Mucosa of descending colon (tissue), 3 donors: ENCODE data around the gene LAPTM5. TPM values are rescaled to one million over a fixed set of nuclear protein-coding genes. Genes with fewer than 3 reads are reported as not detected.
A peak's percentile ranks its signal among the peaks of the same experiment; 100 is the strongest.

ENCODE experiments used
- ATAC-seq: fragments of 200-7000 bp; cut with Tn5 transposase; one replicate; pipeline ENCODE4 v1.9.1; 2020; ENCODE audit warnings: mild to moderate bottlenecking, moderate library complexity
- DNase-seq, 3 donors: peaks; one replicate each; pipeline ENCODE4 v3.0.0-alpha.2; 2020
- H3K36me3 ChIP-seq: fragments of 200-600 bp; one replicate; pipeline ENCODE4 v1.8.0; 2021; ENCODE audit warnings: low read depth, mild to moderate bottlenecking
- H3K4me1 ChIP-seq: fragments of 200-600 bp; one replicate; pipeline ENCODE4 v1.8.0; 2021; ENCODE audit warnings: low read depth, mild to moderate bottlenecking
- H3K4me3 ChIP-seq: fragments of 200-600 bp; one replicate; pipeline ENCODE4 v1.8.0; 2021; ENCODE audit warnings: mild to moderate bottlenecking
- H3K9me3 ChIP-seq: fragments of 200-600 bp; one replicate; pipeline ENCODE4 v1.8.0; 2021; ENCODE audit warnings: mild to moderate bottlenecking
- intact Hi-C, 2 donors: fragments of 100-400 bp; cut with DNase I in 1 of 2; cut with micrococcal nuclease in 1 of 2; formaldehyde crosslinking; loops; one replicate each; pipeline versions ENCODE4 v1.11.0 to v1.11.1; 2022; cut with DNase I, micrococcal nuclease
- total RNA-seq, 3 donors: library from RNA; stranded (reverse); fragmentation: NEBNext Ultra II Directional in 2 of 3; extraction: Animal tissue kit (Norgen Biotek cat#: 25700) in 2 of 3; gene quantifications; one replicate each; pipeline versions ENCODE4 v1.2.1 to v1.2.4, GENCODE V29; 2021 to 2023
- TF ChIP-seq, protein P1 (sequence below): fragments of 200-600 bp; IDR thresholded peaks from one replicate; pipeline ENCODE4 v1.8.0; 2022; ENCODE audit warnings: antibody characterized with exemption, mild to moderate bottlenecking
- donor health status: DM: no; HTN: no; CAD: no; lungs with moderate emphysema.
- donor health status: DM: no; HTN: no; CAD: no.
- donor health status: DM: no; HTN: yes; CAD: no.

LAPTM5 gene
- total RNA-seq, 3 donors from 2014 or later: 24.1 to 71.1 (median 48.1) TPM

DNA sequence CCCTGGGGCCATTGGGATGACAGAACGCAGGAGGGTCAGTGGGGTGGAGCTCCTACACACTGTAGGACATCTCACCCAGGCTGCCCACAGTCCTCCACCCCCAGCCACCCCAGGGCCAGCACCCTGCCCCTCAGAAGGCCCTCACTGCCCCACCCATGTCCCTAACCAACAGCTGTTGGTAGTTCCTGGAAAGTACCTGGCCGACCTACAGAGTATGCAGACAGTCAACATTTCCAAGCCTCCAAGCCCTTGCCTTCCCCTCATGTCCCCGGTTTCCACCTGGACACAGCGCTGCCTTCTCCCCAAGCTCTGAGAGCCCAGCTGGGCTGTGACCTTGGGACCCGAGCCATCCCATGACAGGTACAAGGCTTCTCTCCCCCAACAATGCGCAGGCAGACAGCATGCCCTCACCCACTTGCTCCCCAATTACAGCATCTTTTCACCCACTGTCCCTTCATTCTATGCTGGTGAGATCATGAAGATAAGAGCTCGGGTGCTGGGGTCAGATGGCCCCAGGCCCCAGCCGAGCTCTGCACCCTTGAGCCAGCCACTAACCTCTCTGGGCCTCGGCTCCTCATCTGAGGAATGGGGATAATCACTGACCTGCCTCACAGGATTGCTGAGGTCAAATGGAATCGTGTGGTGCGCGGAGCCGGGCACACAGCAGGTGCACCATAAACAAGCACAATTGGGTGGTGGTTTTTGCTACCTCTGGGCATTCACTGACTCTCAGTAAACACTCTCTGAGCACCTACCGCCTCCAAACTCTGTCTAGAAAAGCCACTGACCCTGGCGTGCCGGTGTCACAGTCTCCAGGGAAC is 11.2 kb downstream of the LAPTM5 start:
- intact Hi-C loops: no loop called here
- peaks cover 22% of the 10 kb centered on the region for H3K4me1 ChIP-seq
- TF ChIP-seq, protein P1, sequence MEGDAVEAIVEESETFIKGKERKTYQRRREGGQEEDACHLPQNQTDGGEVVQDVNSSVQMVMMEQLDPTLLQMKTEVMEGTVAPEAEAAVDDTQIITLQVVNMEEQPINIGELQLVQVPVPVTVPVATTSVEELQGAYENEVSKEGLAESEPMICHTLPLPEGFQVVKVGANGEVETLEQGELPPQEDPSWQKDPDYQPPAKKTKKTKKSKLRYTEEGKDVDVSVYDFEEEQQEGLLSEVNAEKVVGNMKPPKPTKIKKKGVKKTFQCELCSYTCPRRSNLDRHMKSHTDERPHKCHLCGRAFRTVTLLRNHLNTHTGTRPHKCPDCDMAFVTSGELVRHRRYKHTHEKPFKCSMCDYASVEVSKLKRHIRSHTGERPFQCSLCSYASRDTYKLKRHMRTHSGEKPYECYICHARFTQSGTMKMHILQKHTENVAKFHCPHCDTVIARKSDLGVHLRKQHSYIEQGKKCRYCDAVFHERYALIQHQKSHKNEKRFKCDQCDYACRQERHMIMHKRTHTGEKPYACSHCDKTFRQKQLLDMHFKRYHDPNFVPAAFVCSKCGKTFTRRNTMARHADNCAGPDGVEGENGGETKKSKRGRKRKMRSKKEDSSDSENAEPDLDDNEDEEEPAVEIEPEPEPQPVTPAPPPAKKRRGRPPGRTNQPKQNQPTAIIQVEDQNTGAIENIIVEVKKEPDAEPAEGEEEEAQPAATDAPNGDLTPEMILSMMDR: no peak
- H3K36me3 ChIP-seq: no peaks in the 10 kb centered on the region
- DNase-seq (peak in 1 of 3 donors; percentile 43), ATAC-seq (peak; percentile 60)
- H3K4me3 ChIP-seq: no peak overlapping the region
- no peaks in the 10 kb centered on the region for H3K9me3 ChIP-seq

DNA sequence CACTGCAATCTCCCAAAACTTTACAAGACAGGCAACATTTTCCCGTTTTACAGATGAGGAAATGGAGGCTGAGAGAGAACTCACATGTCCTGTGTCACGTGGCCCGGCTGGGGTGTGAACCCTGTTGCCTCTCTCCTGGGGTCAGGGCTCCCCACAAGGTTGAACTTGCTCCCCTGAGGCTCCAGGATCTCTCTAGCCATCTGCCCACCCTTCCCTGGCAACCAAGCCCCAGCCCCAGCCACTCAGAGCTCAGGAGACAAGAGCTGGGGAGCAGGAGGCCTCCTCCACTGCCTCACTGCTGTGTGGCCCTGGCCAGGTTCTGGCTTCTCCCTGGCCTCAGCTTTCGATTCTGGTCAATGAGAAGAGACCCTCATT is 11.8 kb downstream of the LAPTM5 start:
- intact Hi-C loops: no loop called here
- peaks cover 22% of the 10 kb centered on the region for H3K4me1 ChIP-seq

DNA sequence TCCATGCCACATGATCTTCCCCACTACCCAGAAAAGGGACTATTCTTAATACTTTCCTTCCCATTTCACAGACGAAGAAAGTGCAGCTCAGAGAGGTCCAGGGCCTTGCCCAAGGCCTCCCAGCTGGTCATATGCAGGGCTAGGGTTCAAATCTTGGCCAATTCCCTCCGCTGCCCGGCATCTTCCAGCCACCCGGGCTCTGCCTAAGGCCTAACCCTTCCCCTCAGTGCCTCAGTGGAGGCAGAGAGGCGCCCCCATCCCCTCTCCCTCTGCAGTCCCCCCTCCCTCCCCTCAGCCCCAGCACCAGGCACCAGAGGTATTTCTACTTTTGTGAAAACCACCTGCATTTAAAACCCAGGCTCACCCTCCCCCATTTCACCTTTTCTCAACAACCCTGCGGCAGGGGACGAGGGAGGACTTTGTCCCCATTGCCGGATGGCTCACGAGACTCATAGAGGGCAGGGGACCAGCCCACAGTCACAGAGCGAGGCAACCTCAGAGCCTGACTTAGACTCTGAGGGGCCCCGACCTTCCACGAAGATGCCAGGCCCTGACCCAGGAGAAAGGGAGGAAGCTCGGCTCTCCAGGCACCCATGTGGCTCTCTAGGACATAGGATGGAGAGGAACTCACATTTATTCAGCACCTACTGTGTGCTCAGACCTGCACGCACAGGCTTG is 12.3 kb downstream of the LAPTM5 start:
- Histone ChIP-seq H3K4me3 (no peak overlapping the region), H3K4me1 (peaks cover 22% of the 10 kb centered on the region), H3K36me3 (no peaks in the 10 kb centered on the region), H3K9me3 (no peaks in the 10 kb centered on the region)
- intact Hi-C loops: no loop called here
- TF ChIP-seq, protein P1: no peak
- peak; percentile 14 for ATAC-seq
- DNase-seq: no peak

More for the DNA sequence above, 11.8 kb downstream of the LAPTM5 start:
- Histone ChIP-seq H3K9me3 (no peaks in the 10 kb centered on the region), H3K4me3 (no peak overlapping the region), H3K36me3 (no peaks in the 10 kb centered on the region)
- TF ChIP-seq, protein P1: no peak
- ATAC-seq (peak; percentile 1), DNase-seq (no peak)

DNA sequence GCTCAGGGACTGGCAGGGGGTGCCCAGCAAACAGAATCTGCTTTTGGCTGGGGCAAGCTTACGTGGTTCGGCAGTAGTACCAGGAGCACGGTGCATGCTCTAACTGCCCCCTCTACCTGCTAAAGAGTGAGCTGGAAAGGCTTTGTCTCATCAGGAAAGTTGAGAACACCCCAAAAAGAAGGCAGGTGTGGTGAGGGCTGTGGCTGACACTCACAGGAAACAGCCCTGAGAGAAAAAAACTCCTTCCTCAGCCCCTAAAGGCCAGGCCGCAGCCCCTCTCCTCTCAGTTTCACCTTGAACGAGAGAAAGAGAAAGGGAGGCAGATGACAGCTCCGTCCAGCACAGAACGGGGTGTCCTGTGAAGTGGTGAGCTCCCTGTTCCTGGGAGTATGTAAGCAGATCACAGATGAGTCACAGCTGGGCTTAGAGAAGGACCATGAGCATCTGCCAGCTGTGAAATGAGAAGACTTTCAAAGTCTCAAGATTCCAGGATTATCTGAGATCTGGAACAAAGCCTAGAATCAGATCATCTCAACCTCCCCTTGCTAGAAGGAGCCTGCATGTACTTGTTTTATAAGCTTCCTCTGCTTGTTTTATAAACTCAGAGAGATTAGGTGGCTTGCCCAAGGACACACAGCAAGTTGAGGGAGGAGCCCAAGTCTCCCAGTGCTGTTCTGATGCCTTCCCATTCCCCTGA is 13.4 kb downstream of the LAPTM5 start:
- H3K4me3 ChIP-seq: no peak overlapping the region
- no peak for DNase-seq
- H3K4me1 ChIP-seq: peaks cover 22% of the 10 kb centered on the region
- H3K36me3 ChIP-seq: no peaks in the 10 kb centered on the region
- intact Hi-C loops: no loop called here
- TF ChIP-seq, protein P1: no peak
- no peaks in the 10 kb centered on the region for H3K9me3 ChIP-seq
- ATAC-seq: peak; percentile 27

DNA sequence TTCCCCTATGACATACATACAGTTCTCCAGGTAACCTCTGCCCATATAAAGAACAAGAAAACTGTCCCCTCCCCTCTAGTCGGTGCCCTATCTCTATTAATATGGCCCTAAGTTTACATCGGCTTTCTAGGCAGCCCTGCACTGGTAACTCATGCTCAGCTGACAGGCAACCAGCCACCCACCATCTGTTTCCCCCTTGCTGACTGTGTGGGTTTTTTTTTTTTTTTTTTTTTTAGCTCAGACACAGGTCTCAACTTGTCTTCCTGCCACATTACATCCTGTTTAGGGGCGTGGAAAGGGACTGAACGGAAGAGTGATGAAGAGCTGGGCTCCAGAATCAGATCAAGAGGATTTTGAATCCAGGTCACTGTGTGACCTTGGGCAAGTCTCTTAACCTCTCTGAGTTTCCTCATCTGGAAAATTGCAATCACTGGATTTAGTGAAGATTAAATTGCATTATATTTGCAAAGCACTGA is 14.0 kb downstream of the LAPTM5 start:
- ATAC-seq (peak; percentile 55), DNase-seq (peak in 2 of 3 donors; percentile 43 to 64)
- TF ChIP-seq, protein P1: no peak
- Histone ChIP-seq H3K36me3 (no peaks in the 10 kb centered on the region), H3K4me1 (peaks cover 22% of the 10 kb centered on the region), H3K9me3 (no peaks in the 10 kb centered on the region), H3K4me3 (no peak overlapping the region)
- intact Hi-C loops: no loop called here
